Posterior vena cava (tissue), 2 donors: ENCODE measurements around the gene ABCC3. TPM values are rescaled to one million over a fixed set of nuclear protein-coding genes. Genes with fewer than 3 reads are reported as not detected.

Source experiments
- DNase-seq: peaks from one replicate; pipeline ENCODE4 v3.0.0-alpha.2; 2020; ENCODE audit warnings: low spot score
- intact Hi-C, 2 donors: fragments of 100-400 bp; cut with DNase I; formaldehyde crosslinking; loops; one replicate each; pipeline versions ENCODE4 v1.14.1 to v1.14.2; 2022 to 2023
- total RNA-seq, 2 donors: library from RNA; stranded (reverse); fragmentation: NEBNext Ultra II Directional; extraction: Animal tissue kit (Norgen Biotek cat#: 25700); gene quantifications; one replicate each; pipeline ENCODE4 v1.2.1, GENCODE V29; 2021
- donor health status: DM: yes; HTN: yes; CAD: no.
- donor health status: DM: yes; HTN: yes; CAD: no.

Gene ABCC3
- total RNA-seq, 2 donors from 2014 or later, result 13.1 to 19.8 TPM

- DNase-seq, result peak; percentile 91
- intact Hi-C loops, result loop anchor here in 1 of 2 donors (5.0 kb wide), 1 partner anchor 74 kb away; no protein-coding TSS in a partner anchor
These were observed 8.6 kb upstream of the ABCC3 start for GRCh38 chr17:50626037-50626574.

GRCh38 chr17:50627036-50627781, 7.5 kb upstream of the ABCC3 start:
- intact Hi-C loops, result loop anchor here in 1 of 2 donors (5.0 kb wide), 1 partner anchor 75 kb away; no protein-coding TSS in a partner anchor
- DNase-seq, result no peak

- intact Hi-C loops, result loop anchor here in 1 of 2 donors (5.0 kb wide), 1 partner anchor 76 kb away; no protein-coding TSS in a partner anchor
- no peak for DNase-seq
These were observed 6.7 kb upstream of the ABCC3 start for GRCh38 chr17:50627782-50628601.

DNA sequence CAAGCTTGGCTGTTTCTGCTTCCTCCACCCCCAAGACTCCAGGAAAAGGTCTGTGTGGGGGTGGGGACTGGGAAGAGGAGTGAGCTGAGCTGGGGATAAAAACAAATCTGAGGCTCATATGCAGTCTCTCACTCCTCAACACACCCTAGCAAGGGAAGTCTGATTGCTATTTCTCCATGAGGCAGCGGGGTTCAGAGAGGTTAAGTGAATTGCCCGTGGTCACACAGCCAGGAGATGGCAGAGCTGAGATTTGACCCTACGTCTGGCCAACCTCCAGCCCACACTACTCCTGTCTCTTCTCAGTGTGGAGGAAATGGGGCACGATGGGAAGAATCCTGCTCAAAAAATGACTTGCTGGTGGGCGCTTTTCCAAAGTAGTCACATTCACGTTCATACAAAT, 4.8 kb upstream of the ABCC3 start:
- intact Hi-C loops, result loop anchor here (5.0 kb wide), 3 partner anchors 62 to 202 kb away; no protein-coding TSS in a partner anchor

DNA sequence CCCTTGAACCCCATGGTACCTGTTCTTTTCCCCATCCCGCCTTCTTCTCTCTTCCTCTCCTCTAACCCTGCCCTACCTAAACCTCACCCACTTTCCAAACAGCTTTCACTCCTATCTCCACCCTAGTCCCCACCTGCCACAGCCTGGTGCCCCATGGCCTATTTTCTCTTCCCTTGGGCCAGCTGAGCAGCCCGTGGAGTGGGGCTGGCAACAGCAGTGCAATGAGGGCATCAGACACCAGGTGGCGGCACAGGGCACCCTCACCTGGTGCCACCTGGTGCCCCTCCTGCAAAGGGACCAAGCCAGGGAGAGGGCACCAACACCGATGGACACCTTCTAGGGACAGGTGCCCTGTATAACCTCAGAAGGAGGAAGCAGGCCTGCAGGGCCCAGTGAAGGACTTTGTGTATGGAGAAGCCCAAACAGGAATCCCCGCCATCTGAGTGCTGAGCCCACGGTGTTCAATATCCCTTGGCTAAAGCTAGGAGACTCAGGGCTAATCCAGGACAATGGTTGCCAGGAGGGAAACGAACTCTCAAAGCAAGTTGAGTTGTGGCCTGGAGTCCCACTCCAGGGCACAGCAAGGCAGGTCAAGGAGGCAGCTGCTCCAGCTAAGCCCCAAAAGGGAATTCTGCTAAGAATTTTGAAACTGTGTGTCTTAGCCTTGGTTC, 4.0 kb upstream of the ABCC3 start:
- DNase-seq, result no peak
- intact Hi-C loops, result loop anchor here (5.0 kb wide), 2 partner anchors 62 to 202 kb away; no protein-coding TSS in a partner anchor

More for the DNA sequence above, 4.8 kb upstream of the ABCC3 start:
- DNase-seq, result no peak

- intact Hi-C loops, result loop anchor here (5.0 kb wide), 2 partner anchors 61 to 201 kb away; no protein-coding TSS in a partner anchor
- no peak for DNase-seq
These were observed 3.3 kb upstream of the ABCC3 start for GRCh38 chr17:50631195-50631907.

DNA sequence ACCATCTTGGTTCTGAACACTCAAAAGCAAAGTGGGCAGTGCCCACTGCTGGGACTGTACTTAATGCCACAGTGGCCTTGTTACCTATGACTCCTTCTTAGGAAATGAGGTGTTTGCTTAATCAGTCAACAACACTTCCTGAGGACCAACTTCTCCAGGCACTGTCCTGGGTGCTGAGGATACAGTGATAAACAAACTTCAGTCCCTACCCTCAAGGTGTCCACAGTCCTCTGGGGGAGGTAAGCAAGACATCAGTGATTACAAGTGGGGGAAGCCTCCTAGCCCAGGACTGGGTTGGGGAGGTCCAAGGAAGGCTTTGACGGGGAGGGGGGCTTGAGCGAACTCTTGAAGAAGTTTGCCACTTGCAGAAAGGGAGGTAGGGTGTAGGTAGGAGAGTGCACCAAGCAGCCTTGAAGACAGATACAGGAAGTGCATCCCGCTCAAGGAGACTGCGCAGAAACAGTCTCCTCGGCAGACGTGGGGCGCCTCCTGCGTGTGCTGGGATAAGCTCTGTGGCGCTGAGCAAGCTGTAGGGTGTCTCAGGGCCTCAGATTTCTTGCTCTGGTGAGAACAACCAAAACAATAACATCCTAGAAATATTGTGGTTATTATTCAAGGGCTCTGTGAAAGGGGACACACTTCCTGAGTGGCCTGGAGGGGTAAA, 2.6 kb upstream of the ABCC3 start:
- no peak for DNase-seq
- intact Hi-C loops, result loop anchor here (5.0 kb wide), 2 partner anchors 60 to 200 kb away; no protein-coding TSS in a partner anchor

- intact Hi-C loops, result loop anchor here (5.0 kb wide), 2 partner anchors 60 to 200 kb away; no protein-coding TSS in a partner anchor
- DNase-seq, result no peak
These were observed 2.0 kb upstream of the ABCC3 start for GRCh38 chr17:50632637-50633036.

DNA sequence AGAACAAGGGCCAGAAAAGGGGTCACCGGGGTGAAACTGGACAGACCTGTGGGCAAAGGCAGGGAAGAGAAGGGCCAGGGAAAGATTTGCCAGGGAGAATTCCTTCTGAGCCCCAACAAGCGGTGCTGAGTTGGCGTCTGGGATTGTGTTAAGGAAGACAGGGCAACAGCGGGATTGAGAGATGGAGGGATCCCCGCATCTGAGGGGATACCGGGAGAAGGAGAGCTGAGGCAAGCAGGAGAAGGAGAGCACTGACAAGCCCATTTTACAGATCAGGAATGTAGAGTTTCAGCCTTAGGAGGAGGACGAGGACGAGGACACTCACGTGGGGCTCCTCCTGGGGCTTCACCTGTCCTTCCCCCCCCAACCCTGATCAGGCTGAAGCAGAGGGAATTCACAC, 998 bp upstream of the ABCC3 start:
- DNase-seq, result no peak
- intact Hi-C loops, result loop anchor here (5.0 kb wide), 2 partner anchors 59 to 199 kb away; no protein-coding TSS in a partner anchor

DNA sequence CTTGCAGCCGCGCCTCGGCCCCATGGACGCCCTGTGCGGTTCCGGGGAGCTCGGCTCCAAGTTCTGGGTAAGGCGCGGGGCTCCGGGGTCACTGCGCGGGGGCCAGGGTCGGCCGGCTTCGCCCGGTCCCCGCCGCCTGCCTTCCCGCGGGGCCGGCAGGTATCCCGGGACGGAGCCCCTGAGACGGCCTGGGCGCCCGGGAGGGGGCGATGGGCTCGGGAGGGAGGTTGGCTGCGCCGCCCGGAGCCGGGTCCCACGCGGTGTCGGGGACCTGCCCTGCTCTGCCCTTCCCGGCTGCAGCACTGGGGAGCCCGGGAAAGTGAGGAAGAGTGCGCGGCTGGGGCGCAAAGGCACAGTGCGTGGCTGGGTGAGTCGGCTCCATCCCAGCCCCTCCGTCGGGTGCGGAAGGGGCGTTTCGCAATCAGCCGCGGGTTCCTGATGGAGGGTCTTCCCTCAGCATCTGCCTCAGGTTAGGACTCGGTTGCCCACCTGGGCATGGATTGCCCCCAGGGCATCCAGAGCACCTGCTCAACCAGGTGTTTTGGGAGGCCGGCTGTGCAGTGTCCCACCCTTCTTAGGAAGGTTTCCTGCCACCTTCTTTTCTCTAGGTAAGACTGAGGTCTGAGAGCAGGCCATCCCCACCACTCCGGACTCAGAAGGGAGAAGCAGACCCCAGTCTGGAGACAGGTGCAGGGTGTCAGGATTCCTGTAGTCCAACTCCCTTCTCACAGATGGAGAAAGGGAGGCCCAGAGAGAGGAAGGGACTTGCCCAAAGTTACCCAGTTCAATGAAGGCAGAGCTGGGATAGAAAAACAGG, 442 bp downstream of the ABCC3 start:
- intact Hi-C loops, result loop anchor here (5.0 kb wide), 2 partner anchors 57 to 197 kb away; no protein-coding TSS in a partner anchor
- DNase-seq, result no peak

GRCh38 chr17:50635732-50635981, 976 bp downstream of the ABCC3 start:
- DNase-seq, result no peak
- intact Hi-C loops, result no loop called here

- intact Hi-C loops, result no loop called here
- DNase-seq, result no peak
These were observed 1.5 kb downstream of the ABCC3 start for GRCh38 chr17:50635982-50636803.

DNA sequence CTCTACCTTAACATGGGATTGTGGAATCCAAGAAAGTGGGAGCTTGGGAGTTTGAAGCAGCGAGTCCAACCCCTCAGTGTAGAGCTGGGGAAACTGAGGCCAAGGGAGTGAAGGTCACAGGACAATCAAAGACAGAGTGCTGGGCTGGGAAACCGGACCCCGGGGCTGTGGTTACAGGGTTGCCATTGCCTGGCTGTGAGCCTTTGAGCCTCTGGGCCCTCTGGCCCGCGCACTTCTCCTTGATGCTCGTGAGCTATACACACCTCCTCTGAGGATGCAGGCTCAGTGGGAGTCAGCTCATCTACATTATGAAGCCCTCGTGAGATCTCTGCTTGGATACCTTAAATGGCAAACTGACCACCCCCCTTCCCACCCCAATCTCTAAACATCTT, 2.1 kb downstream of the ABCC3 start:
- no peak for DNase-seq
- intact Hi-C loops, result no loop called here

- intact Hi-C loops, result no loop called here
- no peak for DNase-seq
These were observed 3.3 kb downstream of the ABCC3 start for GRCh38 chr17:50637829-50638605.

- no peak for DNase-seq
- intact Hi-C loops, result no loop called here
These were observed 3.9 kb downstream of the ABCC3 start for GRCh38 chr17:50638606-50638965.
